Measurements from ENCODE around the gene AMY1C.
"Not testable (repeated sequence)": the region's sequence is repeated elsewhere in the genome, so short reads cannot be mapped to it uniquely, and the experiment has no call there.

Gene AMY1C

DNA sequence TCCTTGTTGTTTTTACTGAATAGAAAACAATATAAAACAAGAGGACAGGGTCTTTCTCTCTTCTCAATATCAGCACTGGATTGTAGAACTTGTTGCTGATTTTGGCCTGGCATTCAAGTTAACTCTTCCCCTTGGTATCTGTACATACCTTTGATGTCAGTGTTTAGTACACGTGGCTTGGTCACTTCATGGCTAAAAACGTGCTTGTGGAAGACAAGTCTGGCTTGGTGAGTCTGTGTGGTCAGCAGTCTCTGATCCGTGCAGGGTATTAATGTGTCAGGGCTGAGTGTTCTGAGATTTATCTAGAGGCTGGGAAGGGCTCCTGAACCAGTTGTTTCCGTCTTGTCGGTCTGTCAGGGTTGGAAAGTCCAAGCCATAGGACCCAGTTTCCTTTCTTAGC lies at the start of gene AMY1C:
Gene AMY1C, plus strand, starts transcription at position 301 of the 400 bp plus-strand sequence. CDS start 572 bp downstream, outside the sequence.
- DNase-seq (ENCODE audit: low read depth); H3K4me3 ChIP-seq (ENCODE audit: low read depth, low read length): not testable (repeated sequence)

DNA sequence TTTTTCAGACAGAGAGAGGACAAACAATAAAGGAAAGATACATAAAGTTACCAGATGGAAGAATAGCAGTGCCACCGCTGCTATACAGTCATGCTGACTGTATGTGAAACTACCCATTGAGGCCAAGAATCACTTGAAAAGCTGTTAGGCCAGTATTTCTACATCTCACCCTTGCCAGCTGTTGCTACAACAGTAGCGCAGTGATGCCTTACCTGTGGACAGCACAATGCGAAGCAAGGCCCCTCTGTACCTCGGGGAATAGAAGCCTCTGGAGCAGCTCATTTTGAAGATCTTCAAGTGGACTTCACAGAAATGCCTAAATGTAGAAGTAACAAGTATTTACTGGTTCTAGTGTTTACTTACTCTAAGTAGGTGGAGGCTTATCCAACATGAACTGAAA lies 49.0 kb upstream of the AMY1C start:
- not testable (repeated sequence) for DNase-seq (ENCODE audit: low read depth); H3K4me3 ChIP-seq (ENCODE audit: low read depth, low read length)

DNA sequence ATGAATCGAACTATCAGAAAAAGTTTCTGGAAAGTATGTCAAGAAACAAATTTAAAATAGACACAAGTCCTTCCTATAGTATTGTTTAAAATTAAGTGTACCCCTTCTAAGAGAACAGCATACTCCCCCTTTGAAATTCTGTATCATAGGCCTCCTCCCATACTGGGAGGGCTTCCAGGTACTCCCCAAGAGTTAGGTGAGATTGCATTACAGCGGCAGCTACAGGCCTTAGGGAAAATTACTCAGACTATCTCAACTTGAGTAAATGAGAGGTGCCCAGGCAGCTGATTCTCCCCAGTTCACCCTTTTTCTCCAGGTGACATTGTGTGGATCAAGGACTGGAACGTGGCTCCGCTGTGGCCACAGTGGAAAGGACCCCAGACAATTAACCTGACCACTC lies 48.4 kb upstream of the AMY1C start:
- not testable (repeated sequence) for H3K4me3 ChIP-seq (ENCODE audit: low read depth, low read length); DNase-seq (ENCODE audit: low read depth)

- H3K4me3 ChIP-seq (ENCODE audit: low read depth, low read length); DNase-seq (ENCODE audit: low read depth): not testable (repeated sequence)
Measured at GRCh38 chr1:103707670-103708069, 42.0 kb upstream of the AMY1C start.

- not testable (repeated sequence) for H3K4me3 ChIP-seq (ENCODE audit: low read depth, low read length); DNase-seq (ENCODE audit: low read depth)
Measured at GRCh38 chr1:103710381-103710780, 39.3 kb upstream of the AMY1C start.

- not testable (repeated sequence) for H3K4me3 ChIP-seq (ENCODE audit: low read depth, low read length); DNase-seq (ENCODE audit: low read depth)
Measured at GRCh38 chr1:103717404-103717803, 32.3 kb upstream of the AMY1C start.

DNA sequence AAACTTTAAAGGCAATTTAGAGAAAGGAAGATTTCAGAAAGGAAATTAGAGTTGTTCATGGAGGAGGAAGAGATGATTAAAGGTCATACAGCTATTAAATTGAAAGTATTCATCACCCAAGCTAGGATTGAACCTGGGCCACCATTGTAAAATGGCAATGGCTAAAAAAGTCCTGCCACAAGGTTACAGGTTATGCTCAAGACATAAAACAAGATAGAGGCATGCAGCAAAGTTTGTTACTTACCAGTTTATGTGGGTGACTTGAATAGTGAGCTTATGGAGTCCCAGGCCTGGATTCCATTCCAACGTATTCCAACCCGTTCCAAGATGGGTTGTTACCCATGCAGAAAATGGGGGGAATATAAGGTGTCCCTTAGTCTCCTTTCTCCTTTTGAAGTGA lies 28.2 kb upstream of the AMY1C start:
- H3K4me3 ChIP-seq (ENCODE audit: low read depth, low read length); DNase-seq (ENCODE audit: low read depth): not testable (repeated sequence)

DNA sequence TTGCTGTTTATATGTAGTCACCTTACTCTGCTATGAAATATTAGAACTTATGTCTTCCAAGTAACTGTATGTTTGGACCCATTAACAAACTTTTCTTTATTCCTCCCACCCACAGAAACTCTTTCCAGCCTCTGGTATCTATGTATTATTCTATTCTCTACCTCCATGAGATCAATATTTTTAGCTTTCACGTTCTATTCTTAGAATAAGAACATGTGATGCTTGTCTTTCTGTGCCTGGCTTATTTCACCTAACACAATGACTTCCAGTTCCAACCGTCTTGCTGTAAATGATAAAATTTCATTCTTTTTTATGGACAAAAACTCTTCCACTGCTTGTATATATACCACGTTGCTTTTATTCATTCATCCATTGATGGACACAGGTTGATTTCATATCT lies 14.4 kb upstream of the AMY1C start:
- DNase-seq (ENCODE audit: low read depth); H3K4me3 ChIP-seq (ENCODE audit: low read depth, low read length): not testable (repeated sequence)

DNA sequence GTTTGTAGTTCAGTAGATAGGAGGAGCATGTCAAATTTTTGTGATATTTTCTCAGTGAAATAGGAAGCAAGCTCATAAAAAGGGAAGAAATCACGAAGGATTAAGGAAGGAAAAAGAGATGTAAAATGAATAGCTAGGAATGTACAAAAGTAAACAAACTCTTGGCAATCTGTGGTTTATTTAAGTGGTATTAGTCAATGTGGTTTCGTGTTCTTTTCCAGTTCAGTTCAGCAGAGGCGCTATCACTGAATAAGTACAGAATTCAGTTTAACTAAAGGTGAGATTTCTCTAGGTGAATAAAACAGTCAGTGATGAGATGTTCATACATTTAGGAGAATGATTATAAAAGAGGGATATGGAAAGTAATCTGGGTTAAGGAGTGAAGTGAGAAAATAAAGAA lies 11.7 kb upstream of the AMY1C start:
- not testable (repeated sequence) for DNase-seq (ENCODE audit: low read depth); H3K4me3 ChIP-seq (ENCODE audit: low read depth, low read length)

- DNase-seq (ENCODE audit: low read depth); H3K4me3 ChIP-seq (ENCODE audit: low read depth, low read length): not testable (repeated sequence)
Measured at GRCh38 chr1:103744449-103744848, 5.2 kb upstream of the AMY1C start.

DNA sequence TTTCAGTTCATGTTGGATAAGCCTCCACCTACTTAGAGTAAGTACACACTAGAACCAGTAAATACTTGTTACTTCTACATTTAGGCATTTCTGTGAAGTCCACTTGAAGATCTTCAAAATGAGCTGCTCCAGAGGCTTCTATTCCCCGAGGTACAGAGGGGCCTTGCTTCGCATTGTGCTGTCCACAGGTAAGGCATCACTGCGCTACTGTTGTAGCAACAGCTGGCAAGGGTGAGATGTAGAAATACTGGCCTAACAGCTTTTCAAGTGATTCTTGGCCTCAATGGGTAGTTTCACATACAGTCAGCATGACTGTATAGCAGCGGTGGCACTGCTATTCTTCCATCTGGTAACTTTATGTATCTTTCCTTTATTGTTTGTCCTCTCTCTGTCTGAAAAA lies 4.7 kb upstream of the AMY1C start:
- H3K4me3 ChIP-seq (ENCODE audit: low read depth, low read length) = not testable (repeated sequence)

DNA sequence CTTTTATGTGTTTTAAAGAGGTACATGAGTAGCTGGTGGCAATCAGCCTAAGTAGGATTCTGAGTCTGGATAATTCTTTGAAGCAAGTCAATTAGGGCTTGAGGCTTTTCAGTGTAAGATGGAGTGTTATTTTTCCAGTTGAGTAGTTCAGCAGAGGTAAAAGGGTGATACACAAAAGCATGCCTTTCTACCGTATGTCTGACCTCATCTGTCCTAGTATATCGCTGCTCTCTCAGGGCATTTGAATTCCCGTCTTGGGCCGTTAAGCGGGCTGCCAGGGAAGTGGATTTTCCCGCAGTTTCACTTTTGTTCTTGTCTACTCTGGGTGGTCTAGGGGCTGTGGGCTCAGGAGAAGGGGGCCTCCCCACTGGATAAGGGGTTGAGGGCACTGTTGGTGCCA lies 1.4 kb upstream of the AMY1C start:
- H3K4me3 ChIP-seq (ENCODE audit: low read depth, low read length); DNase-seq (ENCODE audit: low read depth): not testable (repeated sequence)

More for the DNA sequence above, 4.7 kb upstream of the AMY1C start:
- DNase-seq (ENCODE audit: low read depth) = not testable (repeated sequence)

DNA sequence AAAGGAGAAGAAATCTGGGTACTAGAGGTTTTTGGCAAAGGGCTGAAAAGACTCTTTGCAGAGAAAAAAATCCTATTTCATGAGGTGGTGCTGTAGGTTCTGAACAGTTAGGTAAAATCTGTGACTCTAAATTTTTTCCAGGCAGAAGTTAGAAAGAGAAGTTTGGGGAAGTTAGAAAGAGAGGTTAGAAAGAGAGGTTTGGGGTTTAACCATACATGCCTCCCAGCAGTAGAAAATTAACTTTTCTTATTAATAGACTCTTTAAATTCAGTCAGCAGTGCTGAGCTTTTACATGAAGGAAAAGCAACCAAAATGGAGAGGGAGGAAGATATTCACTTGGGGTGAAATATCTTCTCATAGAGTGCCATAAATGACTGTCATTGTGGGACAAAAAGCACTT lies 12.2 kb downstream of the AMY1C start:
- TF ChIP-seq, protein P1, sequence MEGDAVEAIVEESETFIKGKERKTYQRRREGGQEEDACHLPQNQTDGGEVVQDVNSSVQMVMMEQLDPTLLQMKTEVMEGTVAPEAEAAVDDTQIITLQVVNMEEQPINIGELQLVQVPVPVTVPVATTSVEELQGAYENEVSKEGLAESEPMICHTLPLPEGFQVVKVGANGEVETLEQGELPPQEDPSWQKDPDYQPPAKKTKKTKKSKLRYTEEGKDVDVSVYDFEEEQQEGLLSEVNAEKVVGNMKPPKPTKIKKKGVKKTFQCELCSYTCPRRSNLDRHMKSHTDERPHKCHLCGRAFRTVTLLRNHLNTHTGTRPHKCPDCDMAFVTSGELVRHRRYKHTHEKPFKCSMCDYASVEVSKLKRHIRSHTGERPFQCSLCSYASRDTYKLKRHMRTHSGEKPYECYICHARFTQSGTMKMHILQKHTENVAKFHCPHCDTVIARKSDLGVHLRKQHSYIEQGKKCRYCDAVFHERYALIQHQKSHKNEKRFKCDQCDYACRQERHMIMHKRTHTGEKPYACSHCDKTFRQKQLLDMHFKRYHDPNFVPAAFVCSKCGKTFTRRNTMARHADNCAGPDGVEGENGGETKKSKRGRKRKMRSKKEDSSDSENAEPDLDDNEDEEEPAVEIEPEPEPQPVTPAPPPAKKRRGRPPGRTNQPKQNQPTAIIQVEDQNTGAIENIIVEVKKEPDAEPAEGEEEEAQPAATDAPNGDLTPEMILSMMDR (conservative IDR thresholded peaks at IDR 0.05; ENCODE audit: low read depth, low read length) = no peak
- no peak overlapping the region for H3K4me3 ChIP-seq (ENCODE audit: low read depth, low read length)
- no peak for DNase-seq (ENCODE audit: low read depth)

DNA sequence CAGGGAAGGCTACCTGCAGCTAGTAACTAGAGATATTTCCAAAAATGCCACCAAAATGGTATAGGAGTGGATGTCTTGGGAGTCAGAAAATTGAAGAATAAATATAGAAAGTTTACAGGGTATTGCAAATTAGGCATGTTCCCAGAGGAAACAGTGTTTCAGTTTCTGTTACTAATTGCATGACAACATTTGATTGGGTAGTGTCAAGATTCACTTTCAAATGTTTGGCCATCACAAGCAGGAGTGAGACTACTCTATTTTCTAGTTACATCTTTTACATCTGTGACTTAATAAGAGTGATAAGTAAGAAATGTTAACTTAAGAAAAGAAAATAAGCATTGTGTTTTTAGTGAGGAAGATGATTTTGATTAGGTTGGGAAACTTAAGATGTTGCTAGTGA lies 30.2 kb downstream of the AMY1C start:
- TF ChIP-seq, protein P1 (conservative IDR thresholded peaks at IDR 0.05; ENCODE audit: low read depth, low read length) = no peak
- no peak overlapping the region for H3K4me3 ChIP-seq (ENCODE audit: low read depth, low read length)
- no peak for DNase-seq (ENCODE audit: low read depth)

Data from choroid plexus epithelial cell (primary cell).